Ishikawa (cell line): Measurements from ENCODE around the gene FURIN.

ENCODE experiments used
- CEBPB ChIP-seq: IDR thresholded peaks from 2 replicates; pipeline ENCODE4 v1.6.1; 2012
- CREB1 ChIP-seq: IDR thresholded peaks from 2 replicates; pipeline ENCODE4 v1.6.1; 2012; ENCODE audit warnings: low read depth
- EGR1 ChIP-seq: IDR thresholded peaks from 2 replicates; pipeline ENCODE4 v1.6.1; 2012
- EP300 ChIP-seq: IDR thresholded peaks from 2 replicates; pipeline ENCODE4 v1.6.1; 2012; ENCODE audit warnings: borderline replicate concordance
- FOXM1 ChIP-seq: IDR thresholded peaks from 2 replicates; pipeline ENCODE4 v1.6.1; 2012; ENCODE audit warnings: low read depth, borderline replicate concordance
- NFIC ChIP-seq: IDR thresholded peaks from 2 replicates; pipeline ENCODE4 v1.6.1; 2012
- RAD21 ChIP-seq: IDR thresholded peaks from 2 replicates; pipeline ENCODE4 v1.6.1; 2012; ENCODE audit warnings: low read depth
- TAF1 ChIP-seq: IDR thresholded peaks from 2 replicates; pipeline ENCODE4 v1.6.1; 2012; ENCODE audit warnings: low read depth, mild to moderate bottlenecking
- TCF12 ChIP-seq: IDR thresholded peaks from 2 replicates; pipeline ENCODE4 v1.6.1; 2012; ENCODE audit warnings: low read depth
- TEAD4 ChIP-seq: IDR thresholded peaks from 2 replicates; pipeline ENCODE4 v1.6.1; 2012
- YY1 ChIP-seq: IDR thresholded peaks from 2 replicates; pipeline ENCODE4 v1.6.1; 2012; ENCODE audit warnings: low read depth
- ZBTB7A ChIP-seq: IDR thresholded peaks from 2 replicates; pipeline ENCODE4 v1.6.1; 2012; ENCODE audit warnings: low read depth
- TF ChIP-seq, protein P1 (sequence below): IDR thresholded peaks from 2 replicates; pipeline ENCODE4 v1.6.1; 2012; ENCODE audit warnings: low read depth, mild to moderate bottlenecking
- TF ChIP-seq, protein P2 (sequence below): IDR thresholded peaks from 2 replicates; pipeline ENCODE4 v1.6.1; 2012
- TF ChIP-seq, protein P3 (sequence below): IDR thresholded peaks from 2 replicates; pipeline ENCODE4 v1.6.1; 2012

Gene FURIN

DNA sequence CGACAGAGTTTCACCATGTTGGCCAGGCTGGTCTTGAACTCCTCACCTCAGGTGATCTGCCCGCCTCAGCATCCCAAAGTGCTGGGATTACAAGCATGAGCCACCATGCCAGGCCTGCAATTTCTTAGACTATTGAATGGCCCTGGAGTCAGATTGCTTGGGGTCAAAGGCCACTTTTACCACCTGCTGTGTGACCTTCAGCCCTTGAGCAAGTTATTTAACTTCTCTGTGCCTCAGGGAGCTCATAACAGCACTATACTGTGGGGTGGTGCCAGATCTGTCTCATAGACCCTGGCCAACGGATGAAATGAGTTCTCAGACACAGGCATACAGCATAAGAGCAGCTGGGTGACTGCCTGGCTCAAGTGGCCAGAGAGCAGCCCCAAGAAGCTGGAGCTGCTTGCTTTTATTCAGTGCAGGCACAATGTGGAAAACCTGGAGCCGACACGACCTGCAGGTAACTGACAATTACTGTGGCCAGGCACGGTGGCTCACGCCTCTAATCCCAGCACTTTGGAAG is 44.9 kb upstream of the FURIN start:
- no peak for TF ChIP-seq ZBTB7A
- TF ChIP-seq CREB1 = no peak
- TF ChIP-seq, protein P1, sequence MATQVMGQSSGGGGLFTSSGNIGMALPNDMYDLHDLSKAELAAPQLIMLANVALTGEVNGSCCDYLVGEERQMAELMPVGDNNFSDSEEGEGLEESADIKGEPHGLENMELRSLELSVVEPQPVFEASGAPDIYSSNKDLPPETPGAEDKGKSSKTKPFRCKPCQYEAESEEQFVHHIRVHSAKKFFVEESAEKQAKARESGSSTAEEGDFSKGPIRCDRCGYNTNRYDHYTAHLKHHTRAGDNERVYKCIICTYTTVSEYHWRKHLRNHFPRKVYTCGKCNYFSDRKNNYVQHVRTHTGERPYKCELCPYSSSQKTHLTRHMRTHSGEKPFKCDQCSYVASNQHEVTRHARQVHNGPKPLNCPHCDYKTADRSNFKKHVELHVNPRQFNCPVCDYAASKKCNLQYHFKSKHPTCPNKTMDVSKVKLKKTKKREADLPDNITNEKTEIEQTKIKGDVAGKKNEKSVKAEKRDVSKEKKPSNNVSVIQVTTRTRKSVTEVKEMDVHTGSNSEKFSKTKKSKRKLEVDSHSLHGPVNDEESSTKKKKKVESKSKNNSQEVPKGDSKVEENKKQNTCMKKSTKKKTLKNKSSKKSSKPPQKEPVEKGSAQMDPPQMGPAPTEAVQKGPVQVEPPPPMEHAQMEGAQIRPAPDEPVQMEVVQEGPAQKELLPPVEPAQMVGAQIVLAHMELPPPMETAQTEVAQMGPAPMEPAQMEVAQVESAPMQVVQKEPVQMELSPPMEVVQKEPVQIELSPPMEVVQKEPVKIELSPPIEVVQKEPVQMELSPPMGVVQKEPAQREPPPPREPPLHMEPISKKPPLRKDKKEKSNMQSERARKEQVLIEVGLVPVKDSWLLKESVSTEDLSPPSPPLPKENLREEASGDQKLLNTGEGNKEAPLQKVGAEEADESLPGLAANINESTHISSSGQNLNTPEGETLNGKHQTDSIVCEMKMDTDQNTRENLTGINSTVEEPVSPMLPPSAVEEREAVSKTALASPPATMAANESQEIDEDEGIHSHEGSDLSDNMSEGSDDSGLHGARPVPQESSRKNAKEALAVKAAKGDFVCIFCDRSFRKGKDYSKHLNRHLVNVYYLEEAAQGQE = no peak

DNA sequence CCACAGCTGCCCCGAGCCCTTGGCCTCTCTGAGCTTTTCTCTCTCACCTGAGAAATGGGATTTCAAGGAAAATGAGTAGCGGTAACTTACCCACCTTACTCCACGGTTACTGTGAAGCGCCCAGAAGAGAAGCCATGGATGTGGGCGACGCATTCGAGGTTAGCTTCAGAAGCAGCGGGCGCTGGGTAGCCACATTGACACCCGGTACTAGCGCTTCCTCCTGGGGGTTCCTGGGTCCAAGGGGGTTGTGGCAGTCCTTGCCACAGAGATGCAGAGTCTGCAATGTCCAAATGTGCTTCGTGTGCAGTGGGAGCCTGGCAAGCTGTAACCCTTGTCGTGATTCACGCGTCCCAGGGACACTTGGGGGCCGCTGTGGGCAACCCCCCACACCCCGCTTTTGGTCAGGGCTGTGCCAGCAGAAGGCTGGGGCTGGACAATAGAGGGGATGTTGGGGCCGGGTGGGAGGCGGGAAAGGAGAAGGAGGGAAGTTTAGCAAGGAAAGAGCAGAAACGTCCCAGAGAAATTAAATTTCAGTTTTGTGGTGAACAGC is 41.4 kb upstream of the FURIN start:
- TF ChIP-seq ZBTB7A = no peak
- no peak for TF ChIP-seq CEBPB
- no peak for TF ChIP-seq EGR1
- TF ChIP-seq, protein P2, sequence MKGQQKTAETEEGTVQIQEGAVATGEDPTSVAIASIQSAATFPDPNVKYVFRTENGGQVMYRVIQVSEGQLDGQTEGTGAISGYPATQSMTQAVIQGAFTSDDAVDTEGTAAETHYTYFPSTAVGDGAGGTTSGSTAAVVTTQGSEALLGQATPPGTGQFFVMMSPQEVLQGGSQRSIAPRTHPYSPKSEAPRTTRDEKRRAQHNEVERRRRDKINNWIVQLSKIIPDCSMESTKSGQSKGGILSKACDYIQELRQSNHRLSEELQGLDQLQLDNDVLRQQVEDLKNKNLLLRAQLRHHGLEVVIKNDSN = no peak
- no peak for TF ChIP-seq RAD21

DNA sequence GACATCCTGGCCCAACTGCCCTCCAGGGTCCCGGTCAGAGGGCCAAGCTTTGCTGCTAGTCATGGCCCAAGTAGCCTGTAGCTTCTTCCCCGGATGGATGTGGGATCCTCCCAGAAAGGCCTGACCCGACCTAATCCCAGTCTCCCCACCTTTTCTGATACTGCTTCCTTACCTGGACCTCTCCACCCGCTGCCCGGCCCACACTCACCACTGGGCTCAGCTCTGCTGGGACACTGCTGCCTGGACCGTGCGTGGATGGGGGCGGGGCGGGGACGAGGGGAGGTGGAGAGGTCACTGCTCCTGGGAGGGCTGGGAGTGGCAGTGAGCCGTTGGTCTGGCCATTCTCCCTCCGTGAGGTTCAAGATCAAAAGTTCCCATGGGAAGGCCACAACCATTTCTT is 40.3 kb upstream of the FURIN start:
- TF ChIP-seq ZBTB7A (no peak), RAD21 (no peak), TAF1 (no peak), TEAD4 (no peak), EP300 (no peak), TCF12 (no peak), YY1 (no peak), NFIC (no peak)
- TF ChIP-seq, protein P3, sequence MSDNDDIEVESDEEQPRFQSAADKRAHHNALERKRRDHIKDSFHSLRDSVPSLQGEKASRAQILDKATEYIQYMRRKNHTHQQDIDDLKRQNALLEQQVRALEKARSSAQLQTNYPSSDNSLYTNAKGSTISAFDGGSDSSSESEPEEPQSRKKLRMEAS = no peak

DNA sequence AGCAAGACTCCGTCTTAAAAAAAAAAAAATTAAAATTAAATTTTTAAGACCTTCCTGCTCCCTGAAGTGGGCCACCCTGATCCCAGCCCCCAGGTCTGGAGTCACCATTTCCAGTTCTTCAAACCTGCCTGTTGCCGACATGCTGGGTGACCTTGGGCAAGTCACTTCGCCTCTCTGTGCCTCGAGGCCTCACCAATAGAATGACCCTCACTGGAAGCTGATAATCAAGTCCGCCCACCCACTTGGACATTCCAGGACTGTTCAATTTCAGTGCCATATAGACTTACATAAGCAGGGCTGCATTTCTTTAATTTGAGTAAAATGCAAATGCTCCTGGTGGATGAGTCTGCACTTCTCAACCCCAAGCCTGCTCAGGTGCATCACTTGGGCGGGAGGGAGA is 39.3 kb upstream of the FURIN start:
- TF ChIP-seq TCF12 = no peak
- TF ChIP-seq, protein P2 = no peak
- TF ChIP-seq CEBPB = no peak
- no peak for TF ChIP-seq EGR1
- no peak for TF ChIP-seq EP300
- no peak for TF ChIP-seq RAD21

DNA sequence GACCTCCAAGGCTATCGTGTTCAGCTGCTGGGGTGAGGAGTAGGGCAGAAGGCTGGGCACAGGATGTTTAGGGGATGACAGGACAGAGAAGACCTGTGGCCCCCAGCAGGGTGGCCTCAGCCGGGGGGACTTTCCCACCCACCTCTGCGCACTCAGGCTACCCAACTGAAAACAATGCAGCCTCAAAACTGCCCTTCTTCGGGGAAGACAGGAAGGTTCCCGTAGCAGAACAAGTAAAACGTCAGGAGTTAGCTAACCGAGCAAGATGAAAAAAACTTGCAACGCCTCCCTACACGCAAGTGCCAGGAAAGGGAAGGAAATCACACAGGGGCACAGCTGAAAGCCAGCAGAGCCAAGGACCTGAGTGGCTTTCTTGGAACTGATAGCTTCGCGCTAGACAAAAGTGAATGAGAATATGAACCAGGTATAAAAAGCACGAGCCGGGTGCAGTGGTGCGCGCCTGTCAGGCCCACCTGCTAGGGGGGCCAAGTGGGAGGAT is 38.4 kb upstream of the FURIN start:
- TF ChIP-seq, protein P3 = no peak
- TF ChIP-seq YY1 = no peak
- no peak for TF ChIP-seq EP300
- TF ChIP-seq, protein P1 = no peak
- no peak for TF ChIP-seq TCF12
- TF ChIP-seq EGR1 = no peak

DNA sequence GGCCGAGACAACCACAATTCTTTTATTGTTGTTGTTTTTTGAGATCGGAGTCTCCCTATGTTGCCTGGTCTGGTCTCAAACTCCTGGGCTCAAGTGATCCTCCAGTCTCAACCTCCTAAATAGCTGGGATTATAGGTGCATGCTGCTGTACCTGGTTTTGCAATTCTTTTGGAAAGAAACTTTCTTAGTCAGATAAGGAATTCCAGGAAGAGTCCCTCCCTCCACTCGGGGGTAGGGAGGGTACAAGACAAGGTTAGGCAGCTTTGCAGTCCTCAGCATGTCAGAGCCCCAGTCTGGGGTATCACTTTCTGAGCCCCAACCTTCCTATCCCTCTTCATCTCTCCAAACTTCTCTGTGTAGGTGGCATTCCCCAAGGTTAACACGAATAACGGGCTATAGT is 33.8 kb upstream of the FURIN start:
- TF ChIP-seq YY1 (no peak), TCF12 (no peak), TAF1 (no peak), EGR1 (no peak), CEBPB (no peak), TEAD4 (no peak), FOXM1 (no peak), NFIC (no peak), RAD21 (no peak), EP300 (no peak), ZBTB7A (no peak), CREB1 (no peak)
- TF ChIP-seq, protein P1 = no peak
- TF ChIP-seq, protein P3 = no peak
- TF ChIP-seq, protein P2 = no peak
